ENCODE results near the gene PINK1. TPM values are rescaled to one million over a fixed set of nuclear protein-coding genes. Genes with fewer than 3 reads are reported as not detected.

Gene PINK1
- total and polyA plus RNA-seq, 4 donors: 37.5 to 45.4 (median 40.8) TPM

GRCh38 chr1:20625176-20626097 lies 7.8 kb upstream of the PINK1 start:
- TF ChIP-seq, protein P1, sequence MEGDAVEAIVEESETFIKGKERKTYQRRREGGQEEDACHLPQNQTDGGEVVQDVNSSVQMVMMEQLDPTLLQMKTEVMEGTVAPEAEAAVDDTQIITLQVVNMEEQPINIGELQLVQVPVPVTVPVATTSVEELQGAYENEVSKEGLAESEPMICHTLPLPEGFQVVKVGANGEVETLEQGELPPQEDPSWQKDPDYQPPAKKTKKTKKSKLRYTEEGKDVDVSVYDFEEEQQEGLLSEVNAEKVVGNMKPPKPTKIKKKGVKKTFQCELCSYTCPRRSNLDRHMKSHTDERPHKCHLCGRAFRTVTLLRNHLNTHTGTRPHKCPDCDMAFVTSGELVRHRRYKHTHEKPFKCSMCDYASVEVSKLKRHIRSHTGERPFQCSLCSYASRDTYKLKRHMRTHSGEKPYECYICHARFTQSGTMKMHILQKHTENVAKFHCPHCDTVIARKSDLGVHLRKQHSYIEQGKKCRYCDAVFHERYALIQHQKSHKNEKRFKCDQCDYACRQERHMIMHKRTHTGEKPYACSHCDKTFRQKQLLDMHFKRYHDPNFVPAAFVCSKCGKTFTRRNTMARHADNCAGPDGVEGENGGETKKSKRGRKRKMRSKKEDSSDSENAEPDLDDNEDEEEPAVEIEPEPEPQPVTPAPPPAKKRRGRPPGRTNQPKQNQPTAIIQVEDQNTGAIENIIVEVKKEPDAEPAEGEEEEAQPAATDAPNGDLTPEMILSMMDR (IDR thresholded peaks at IDR 0.05; ENCODE audit: control extremely low read depth, extremely low read depth): no peak
- no peaks in the 10 kb centered on the region for H3K36me3 ChIP-seq (ENCODE audit: control insufficient read depth in 4 of 4, insufficient read depth in 4 of 4, low read length in 4 of 4)
- no peak overlapping the region for H3K4me3 ChIP-seq
- H3K27me3 ChIP-seq (ENCODE audit: control insufficient read depth in 3 of 3, insufficient read depth in 3 of 3, low read length in 2 of 3): peaks cover 0 to 2% (median 0%) of the 10 kb centered on the region in 3 donors
- WGBS, 2 donors: 73 to 75% methylated on average over 3 of the region's 3 CpGs
- DNase-seq: no peak
- H3K9ac ChIP-seq (ENCODE audit: insufficient read depth in 1 of 2, low read length in 2 of 2): no peak overlapping the region
- no peak overlapping the region for H3K27ac ChIP-seq (ENCODE audit: low read depth in 1 of 2, low read length in 1 of 2)
- H3K9me3 ChIP-seq (ENCODE audit: control insufficient read depth in 4 of 4, insufficient read depth in 3 of 4, low read length in 3 of 4): no peaks in the 10 kb centered on the region
- ATAC-seq (ENCODE audit: insufficient read depth, low FRiP score): no peak
- no peaks in the 10 kb centered on the region for H3K4me1 ChIP-seq (ENCODE audit: control insufficient read depth in 5 of 5, insufficient read depth in 5 of 5, low read length in 5 of 5)

DNA sequence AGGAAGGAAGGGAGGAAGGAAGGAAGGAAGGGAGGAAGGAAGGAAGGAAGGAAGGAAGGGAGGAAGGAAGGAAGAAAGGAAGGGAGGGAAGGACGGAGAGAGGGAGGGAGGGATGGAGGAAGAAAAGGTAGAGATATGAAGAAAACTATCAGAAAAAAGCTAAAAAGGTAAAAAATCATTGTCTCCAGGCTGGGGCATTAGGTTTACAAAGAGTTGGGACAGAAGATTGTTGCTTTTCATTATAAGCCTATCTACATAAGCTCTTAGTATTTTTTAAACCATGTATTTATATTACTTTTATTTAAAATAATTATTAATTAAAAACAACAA lies 7.2 kb upstream of the PINK1 start:
- ATAC-seq (ENCODE audit: insufficient read depth, low FRiP score): no peak
- H3K36me3 ChIP-seq (ENCODE audit: control insufficient read depth in 4 of 4, insufficient read depth in 4 of 4, low read length in 4 of 4): no peaks in the 10 kb centered on the region
- no peak overlapping the region for H3K4me3 ChIP-seq
- TF ChIP-seq, protein P1 (IDR thresholded peaks at IDR 0.05; ENCODE audit: control extremely low read depth, extremely low read depth): no peak
- DNase-seq: no peak
- H3K27me3 ChIP-seq (ENCODE audit: control insufficient read depth in 3 of 3, insufficient read depth in 3 of 3, low read length in 2 of 3): peaks cover 0 to 2% (median 0%) of the 10 kb centered on the region in 3 donors
- H3K4me1 ChIP-seq (ENCODE audit: control insufficient read depth in 5 of 5, insufficient read depth in 5 of 5, low read length in 5 of 5): no peaks in the 10 kb centered on the region
- no peak overlapping the region for H3K9ac ChIP-seq (ENCODE audit: insufficient read depth in 1 of 2, low read length in 2 of 2)
- 8 to 24% methylated on average over 1 of the region's 1 CpG for WGBS, 2 donors
- no peaks in the 10 kb centered on the region for H3K9me3 ChIP-seq (ENCODE audit: control insufficient read depth in 4 of 4, insufficient read depth in 3 of 4, low read length in 3 of 4)
- H3K27ac ChIP-seq (ENCODE audit: low read depth in 1 of 2, low read length in 1 of 2): no peak overlapping the region

GRCh38 chr1:20626524-20626923 lies 6.7 kb upstream of the PINK1 start:
- Histone ChIP-seq H3K9me3 (ENCODE audit: control insufficient read depth in 4 of 4, insufficient read depth in 3 of 4, low read length in 3 of 4) (no peaks in the 10 kb centered on the region), H3K36me3 (ENCODE audit: control insufficient read depth in 4 of 4, insufficient read depth in 4 of 4, low read length in 4 of 4) (no peaks in the 10 kb centered on the region), H3K4me3 (no peak overlapping the region), H3K9ac (ENCODE audit: insufficient read depth in 1 of 2, low read length in 2 of 2) (no peak overlapping the region), H3K27ac (ENCODE audit: low read depth in 1 of 2, low read length in 1 of 2) (no peak overlapping the region), H3K27me3 (ENCODE audit: control insufficient read depth in 3 of 3, insufficient read depth in 3 of 3, low read length in 2 of 3) (peaks cover 0 to 2% (median 0%) of the 10 kb centered on the region in 3 donors), H3K4me1 (ENCODE audit: control insufficient read depth in 5 of 5, insufficient read depth in 5 of 5, low read length in 5 of 5) (no peaks in the 10 kb centered on the region)
- no peak for DNase-seq
- WGBS, 2 donors: 69 to 71% methylated on average over 1 of the region's 1 CpG
- ATAC-seq (ENCODE audit: insufficient read depth, low FRiP score): no peak
- TF ChIP-seq, protein P1 (IDR thresholded peaks at IDR 0.05; ENCODE audit: control extremely low read depth, extremely low read depth): no peak

All from lung (tissue), 12 donors.